K562 (cell line): ENCODE measurements around the gene BMP8B. TPM values are rescaled to one million over a fixed set of nuclear protein-coding genes. Genes with fewer than 3 reads are reported as not detected.
"Not testable (repeated sequence)": the region's sequence is repeated elsewhere in the genome, so short reads cannot be mapped to it uniquely, and the experiment has no call there.

ENCODE experiments used
- ATF3 ChIP-seq, 2 experiments: fragments of 450-650 bp in 1 of 2; sonication (generic) in 1 of 2; formaldehyde crosslinking in 1 of 2; IDR thresholded peaks in 1 of 2; conservative IDR thresholded peaks in 1 of 2; 2 replicates each; pipeline versions ENCODE4 v1.6.1 to v1.8.1; 2016 to 2023; ENCODE audit warnings: mild to moderate bottlenecking in 2 of 2, moderate library complexity in 2 of 2, inconsistent platforms in 1 of 2, missing genetic modification reagents in 1 of 2
- CHD4 ChIP-seq: fragments of 200-600 bp; sonication (generic); IDR thresholded peaks from 3 replicates; pipeline ENCODE4 v1.6.1; 2012; ENCODE audit warnings: low read depth, mild to moderate bottlenecking, mixed read lengths, low read length, inconsistent platforms; ENCODE audit not compliant: insufficient read depth, insufficient replicate concordance, poor library complexity, severe bottlenecking
- ELF2 ChIP-seq: fragments of 250-450 bp; sonication (Bioruptor Pico); IDR thresholded peaks from 2 replicates; pipeline ENCODE4 v1.5.0; 2021; ENCODE audit warnings: mild to moderate bottlenecking
- HDAC8 ChIP-seq: fragments of 450-650 bp; IDR thresholded peaks from 2 replicates; pipeline ENCODE4 v1.6.1; 2016; ENCODE audit warnings: mild to moderate bottlenecking, missing genetic modification characterization, moderate library complexity, missing compliant biosample characterization
- KDM5B ChIP-seq: fragments of 200-600 bp; sonication (generic); IDR thresholded peaks from 2 replicates; pipeline ENCODE4 v1.6.1; 2012; ENCODE audit warnings: low read depth, mild to moderate bottlenecking, moderate library complexity, low read length, control low read depth, inconsistent platforms; ENCODE audit not compliant: insufficient replicate concordance
- MEF2D ChIP-seq: conservative IDR thresholded peaks from 2 replicates; pipeline ENCODE4 v1.6.1; 2016; ENCODE audit warnings: low read depth, missing genetic modification characterization, missing compliant biosample characterization
- MTA3 ChIP-seq: fragments of 450-650 bp; formaldehyde crosslinking; IDR thresholded peaks from 2 replicates; pipeline ENCODE4 v1.6.1; 2017; ENCODE audit warnings: mild to moderate bottlenecking, borderline replicate concordance
- NONO ChIP-seq, 2 experiments: fragments of 200-400 bp in 1 of 2; fragments of 450-650 bp in 1 of 2; formaldehyde crosslinking in 1 of 2; IDR thresholded peaks; 2 replicates each; pipeline ENCODE4 v1.6.1; 2017; ENCODE audit warnings: low read depth in 2 of 2, mild to moderate bottlenecking in 2 of 2, moderate library complexity in 2 of 2, low read length in 1 of 2
- TBL1XR1 ChIP-seq, 2 experiments: IDR thresholded peaks; 2 replicates each; pipeline ENCODE4 v1.6.1; 2012; ENCODE audit warnings: improper control_type of control experiment in 2 of 2, low read length in 2 of 2, mild to moderate bottlenecking in 1 of 2
- ZNF589 ChIP-seq: fragments of 200-800 bp; sonication (Bioruptor generic); IDR thresholded peaks from 2 replicates; pipeline ENCODE4 v1.6.1; 2016; ENCODE audit warnings: low read depth, missing genetic modification characterization, missing compliant biosample characterization
- polyA plus RNA-seq, 8 experiments: library from polyadenylated mRNA; depleted of rRNA in 4 of 8; stranded (reverse) in 5 of 8; unstranded in 3 of 8; fragments of >200 nt; fragmentation: Nextera tagmentation in 2 of 8; fragmentation: Illumina TruSeq in 1 of 8; extraction: Ambion mirVana in 2 of 8; extraction: Trizol in 1 of 8; gene quantifications; 2 replicates each; pipeline versions ENCODE4 v1.2.1 to v1.2.3, GENCODE V29; 2011 to 2014; ENCODE audit warnings: inconsistent platforms in 1 of 8, missing spikeins in 1 of 8
- total RNA-seq, 7 experiments: library from RNA; depleted of rRNA in 6 of 7; stranded (reverse); fragments of >200 nt in 6 of 7; fragmentation: Illumina TruSeq in 2 of 7; extraction: Trizol in 2 of 7; gene quantifications; 2 replicates each; pipeline versions ENCODE4 v1.2.1 to v1.2.3, GENCODE V29; 2011 to 2021; ENCODE audit warnings: low replicate concordance in 1 of 7
- TF ChIP-seq, protein P1 (sequence below): sonication (generic); formaldehyde crosslinking; IDR thresholded peaks from 2 replicates; pipeline ENCODE4 v1.4.0; 2020; ENCODE audit warnings: mild to moderate bottlenecking, missing genetic modification reagents
- TF ChIP-seq, protein P2 (sequence below): fragments of 250-450 bp; sonication (Bioruptor Pico); IDR thresholded peaks from 2 replicates; pipeline ENCODE4 v1.5.0; 2021
- TF ChIP-seq, protein P3 (sequence below): fragments of 450-650 bp; formaldehyde crosslinking; IDR thresholded peaks from 2 replicates; pipeline ENCODE4 v1.4.0; 2020; ENCODE audit warnings: mild to moderate bottlenecking, moderate library complexity
- TF ChIP-seq, protein P4 (sequence below), 2 experiments: IDR thresholded peaks in 1 of 2; conservative IDR thresholded peaks in 1 of 2; 2 replicates each; pipeline ENCODE4 v1.6.1; 2016; ENCODE audit warnings: low read depth in 2 of 2, mild to moderate bottlenecking in 1 of 2, missing compliant biosample characterization in 1 of 2, missing genetic modification characterization in 1 of 2, moderate library complexity in 1 of 2

Gene BMP8B
- total and polyA plus RNA-seq, 9 of the 15 experiments (the other 6 are each of a cell fraction or from before 2014, with no cell fraction given), result 0.03 to 0.33 (median 0.14) TPM

- TF ChIP-seq TBL1XR1 (IDR thresholded peaks at IDR 0.05; ENCODE audit: low read length in 2 of 2) (0 out of 4 replicates have a peak, but pooled peaks of 1 of the 2 experiments have one; percentile 32), CHD4 (peak; percentile 21), MTA3 (0 out of 2 replicates have a peak, but pooled peaks have one; percentile 62), ZNF589 (peak; percentile 98), ELF2 (CRISPR knock-in tag) (peak; percentile 91), ATF3 (CRISPR knock-in tag; conservative IDR thresholded peaks at IDR 0.05) (0 out of 2 replicates have a peak, but pooled peaks have one; percentile 51), KDM5B (peak; percentile 31), NONO (IDR thresholded peaks at IDR 0.05; ENCODE audit: low read depth in 2 of 2, low read length in 1 of 2) (peak in 1 of 2 experiments; percentile 52; a peak in 1 of 4 replicates), MEF2D (tag) (peak; percentile 69), HDAC8 (tag) (peak; percentile 68; the same call in 1 of the 2 replicates)
- TF ChIP-seq, protein P1, sequence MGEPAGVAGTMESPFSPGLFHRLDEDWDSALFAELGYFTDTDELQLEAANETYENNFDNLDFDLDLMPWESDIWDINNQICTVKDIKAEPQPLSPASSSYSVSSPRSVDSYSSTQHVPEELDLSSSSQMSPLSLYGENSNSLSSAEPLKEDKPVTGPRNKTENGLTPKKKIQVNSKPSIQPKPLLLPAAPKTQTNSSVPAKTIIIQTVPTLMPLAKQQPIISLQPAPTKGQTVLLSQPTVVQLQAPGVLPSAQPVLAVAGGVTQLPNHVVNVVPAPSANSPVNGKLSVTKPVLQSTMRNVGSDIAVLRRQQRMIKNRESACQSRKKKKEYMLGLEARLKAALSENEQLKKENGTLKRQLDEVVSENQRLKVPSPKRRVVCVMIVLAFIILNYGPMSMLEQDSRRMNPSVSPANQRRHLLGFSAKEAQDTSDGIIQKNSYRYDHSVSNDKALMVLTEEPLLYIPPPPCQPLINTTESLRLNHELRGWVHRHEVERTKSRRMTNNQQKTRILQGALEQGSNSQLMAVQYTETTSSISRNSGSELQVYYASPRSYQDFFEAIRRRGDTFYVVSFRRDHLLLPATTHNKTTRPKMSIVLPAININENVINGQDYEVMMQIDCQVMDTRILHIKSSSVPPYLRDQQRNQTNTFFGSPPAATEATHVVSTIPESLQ (CRISPR knock-in tag), result peak; percentile 84
- TF ChIP-seq, protein P2, sequence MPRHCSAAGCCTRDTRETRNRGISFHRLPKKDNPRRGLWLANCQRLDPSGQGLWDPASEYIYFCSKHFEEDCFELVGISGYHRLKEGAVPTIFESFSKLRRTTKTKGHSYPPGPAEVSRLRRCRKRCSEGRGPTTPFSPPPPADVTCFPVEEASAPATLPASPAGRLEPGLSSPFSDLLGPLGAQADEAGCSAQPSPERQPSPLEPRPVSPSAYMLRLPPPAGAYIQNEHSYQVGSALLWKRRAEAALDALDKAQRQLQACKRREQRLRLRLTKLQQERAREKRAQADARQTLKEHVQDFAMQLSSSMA, result 0 out of 2 replicates have a peak, but pooled peaks have one; percentile 14
- TF ChIP-seq ATF3 (IDR thresholded peaks at IDR 0.05), result not testable (repeated sequence)
- TF ChIP-seq, protein P3, sequence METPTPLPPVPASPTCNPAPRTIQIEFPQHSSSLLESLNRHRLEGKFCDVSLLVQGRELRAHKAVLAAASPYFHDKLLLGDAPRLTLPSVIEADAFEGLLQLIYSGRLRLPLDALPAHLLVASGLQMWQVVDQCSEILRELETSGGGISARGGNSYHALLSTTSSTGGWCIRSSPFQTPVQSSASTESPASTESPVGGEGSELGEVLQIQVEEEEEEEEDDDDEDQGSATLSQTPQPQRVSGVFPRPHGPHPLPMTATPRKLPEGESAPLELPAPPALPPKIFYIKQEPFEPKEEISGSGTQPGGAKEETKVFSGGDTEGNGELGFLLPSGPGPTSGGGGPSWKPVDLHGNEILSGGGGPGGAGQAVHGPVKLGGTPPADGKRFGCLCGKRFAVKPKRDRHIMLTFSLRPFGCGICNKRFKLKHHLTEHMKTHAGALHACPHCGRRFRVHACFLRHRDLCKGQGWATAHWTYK (CRISPR knock-in tag), result peak; percentile 22; the same call in 1 of the 2 replicates
- TF ChIP-seq, protein P4, sequence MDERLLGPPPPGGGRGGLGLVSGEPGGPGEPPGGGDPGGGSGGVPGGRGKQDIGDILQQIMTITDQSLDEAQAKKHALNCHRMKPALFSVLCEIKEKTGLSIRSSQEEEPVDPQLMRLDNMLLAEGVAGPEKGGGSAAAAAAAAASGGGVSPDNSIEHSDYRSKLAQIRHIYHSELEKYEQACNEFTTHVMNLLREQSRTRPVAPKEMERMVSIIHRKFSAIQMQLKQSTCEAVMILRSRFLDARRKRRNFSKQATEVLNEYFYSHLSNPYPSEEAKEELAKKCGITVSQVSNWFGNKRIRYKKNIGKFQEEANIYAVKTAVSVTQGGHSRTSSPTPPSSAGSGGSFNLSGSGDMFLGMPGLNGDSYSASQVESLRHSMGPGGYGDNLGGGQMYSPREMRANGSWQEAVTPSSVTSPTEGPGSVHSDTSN (CRISPR knock-in tag; IDR thresholded peaks at IDR 0.05; ENCODE audit: low read depth), result not testable (repeated sequence)
- TF ChIP-seq, protein P4 (tag; conservative IDR thresholded peaks at IDR 0.05; ENCODE audit: low read depth), result 0 out of 2 replicates have a peak, but pooled peaks have one; percentile 18
Observed at GRCh38 chr1:39798859-39799769, 10.4 kb upstream of the BMP8B start (continued).
